Activated T-helper 2 cell treated with anti-CD3 and anti-CD28 coated beads, Interferon-gamma antibody, Interleukin-2, Interleukin-4, amounts not matched to agents 10 μg/mL and 5 μg/mL and 100 μg/mL, durations not matched to agents 14 hours and 24 hours and 36 hours (primary cell): ENCODE data around the gene OPCML. TPM values are rescaled to one million over a fixed set of nuclear protein-coding genes. Genes with fewer than 3 reads are reported as not detected.

Experiments used
- DNase-seq: peaks from one replicate; pipeline ENCODE4 v3.0.0; 2021; ENCODE audit warnings: low spot score
- H3K27ac Mint-ChIP-seq: one replicate; pipeline ENCODE4 v1.8.0; 2021; ENCODE audit warnings: mixed read lengths
- H3K27me3 Mint-ChIP-seq: one replicate; pipeline ENCODE4 v1.8.0; 2021; ENCODE audit warnings: low read depth, mixed read lengths
- H3K36me3 Mint-ChIP-seq: one replicate; pipeline ENCODE4 v1.8.0; 2021; ENCODE audit warnings: low read depth, mixed read lengths
- H3K4me1 Mint-ChIP-seq: one replicate; pipeline ENCODE4 v1.8.0; 2021; ENCODE audit warnings: low read depth, mixed read lengths
- H3K4me3 Mint-ChIP-seq: one replicate; pipeline ENCODE4 v1.8.0; 2021; ENCODE audit warnings: low read depth, mild to moderate bottlenecking, moderate library complexity, mixed read lengths
- H3K9me3 Mint-ChIP-seq: one replicate; pipeline ENCODE4 v1.8.0; 2021; ENCODE audit warnings: mixed read lengths
- intact Hi-C: fragments of 100-400 bp; cut with micrococcal nuclease; formaldehyde crosslinking; loops from one replicate; pipeline ENCODE4 v1.15.1; 2023
- total RNA-seq: library from RNA; stranded (reverse); gene quantifications from 2 replicates; pipeline ENCODE4 v1.2.3, GENCODE V29; 2022

Gene OPCML
- total RNA-seq, 1 donor from 2014 or later: not detected

- intact Hi-C loops: no loop called here
- no peak for DNase-seq
- no peaks in the 10 kb centered on the region for H3K4me1 Mint-ChIP-seq
- H3K4me3 Mint-ChIP-seq: no peak overlapping the region
- H3K9me3 Mint-ChIP-seq: no peaks in the 10 kb centered on the region
- H3K27me3 Mint-ChIP-seq: no peaks in the 10 kb centered on the region
- H3K36me3 Mint-ChIP-seq: no peaks in the 10 kb centered on the region
- H3K27ac Mint-ChIP-seq: no peak overlapping the region
Measured at GRCh38 chr11:132898021-132898420, 634.3 kb downstream of the OPCML start.

GRCh38 chr11:132895340-132895739 is 637.0 kb downstream of the OPCML start:
- Mint-ChIP-seq H3K4me3 (no peak overlapping the region), H3K9me3 (no peaks in the 10 kb centered on the region), H3K27ac (no peak overlapping the region), H3K4me1 (no peaks in the 10 kb centered on the region), H3K36me3 (no peaks in the 10 kb centered on the region), H3K27me3 (no peaks in the 10 kb centered on the region)
- DNase-seq: no peak
- intact Hi-C loops: no loop called here

GRCh38 chr11:132894606-132895005 is 637.7 kb downstream of the OPCML start:
- no peak for DNase-seq
- no peaks in the 10 kb centered on the region for H3K4me1 Mint-ChIP-seq
- H3K9me3 Mint-ChIP-seq: no peaks in the 10 kb centered on the region
- no peaks in the 10 kb centered on the region for H3K36me3 Mint-ChIP-seq
- H3K4me3 Mint-ChIP-seq: no peak overlapping the region
- H3K27ac Mint-ChIP-seq: no peak overlapping the region
- intact Hi-C loops: no loop called here
- no peaks in the 10 kb centered on the region for H3K27me3 Mint-ChIP-seq

- DNase-seq: no peak
- H3K9me3 Mint-ChIP-seq: no peaks in the 10 kb centered on the region
- no peaks in the 10 kb centered on the region for H3K36me3 Mint-ChIP-seq
- intact Hi-C loops: no loop called here
- no peak overlapping the region for H3K4me3 Mint-ChIP-seq
- no peaks in the 10 kb centered on the region for H3K27me3 Mint-ChIP-seq
- H3K27ac Mint-ChIP-seq: no peak overlapping the region
- no peaks in the 10 kb centered on the region for H3K4me1 Mint-ChIP-seq
Measured at GRCh38 chr11:132892876-132893275, 639.4 kb downstream of the OPCML start.

GRCh38 chr11:132888226-132888625 is 644.1 kb downstream of the OPCML start:
- H3K4me1 Mint-ChIP-seq: no peaks in the 10 kb centered on the region
- intact Hi-C loops: no loop called here
- no peak overlapping the region for H3K27ac Mint-ChIP-seq
- H3K27me3 Mint-ChIP-seq: no peaks in the 10 kb centered on the region
- no peak overlapping the region for H3K4me3 Mint-ChIP-seq
- no peak for DNase-seq
- no peaks in the 10 kb centered on the region for H3K9me3 Mint-ChIP-seq
- H3K36me3 Mint-ChIP-seq: no peaks in the 10 kb centered on the region

GRCh38 chr11:132886335-132886734 is 646.0 kb downstream of the OPCML start:
- Mint-ChIP-seq H3K4me3 (no peak overlapping the region), H3K4me1 (no peaks in the 10 kb centered on the region)

GRCh38 chr11:132883241-132883640 is 649.1 kb downstream of the OPCML start:
- intact Hi-C loops: no loop called here
- Mint-ChIP-seq H3K9me3 (peaks cover 6% of the 10 kb centered on the region), H3K4me1 (no peaks in the 10 kb centered on the region), H3K27ac (no peak overlapping the region), H3K36me3 (no peaks in the 10 kb centered on the region), H3K4me3 (no peak overlapping the region), H3K27me3 (no peaks in the 10 kb centered on the region)
- no peak for DNase-seq

More at GRCh38 chr11:132886335-132886734, 646.0 kb downstream of the OPCML start:
- H3K27me3 Mint-ChIP-seq: no peaks in the 10 kb centered on the region
- no peaks in the 10 kb centered on the region for H3K9me3 Mint-ChIP-seq
- intact Hi-C loops: no loop called here
- DNase-seq: no peak
- H3K36me3 Mint-ChIP-seq: no peaks in the 10 kb centered on the region
- H3K27ac Mint-ChIP-seq: no peak overlapping the region

- H3K4me1 Mint-ChIP-seq: no peaks in the 10 kb centered on the region
- peaks cover 6% of the 10 kb centered on the region for H3K9me3 Mint-ChIP-seq
- DNase-seq: no peak
- no peaks in the 10 kb centered on the region for H3K36me3 Mint-ChIP-seq
- no peaks in the 10 kb centered on the region for H3K27me3 Mint-ChIP-seq
- no peak overlapping the region for H3K4me3 Mint-ChIP-seq
- no peak overlapping the region for H3K27ac Mint-ChIP-seq
- intact Hi-C loops: no loop called here
Measured at GRCh38 chr11:132881622-132882021, 650.7 kb downstream of the OPCML start.

GRCh38 chr11:132878111-132878510 is 654.2 kb downstream of the OPCML start:
- no peak overlapping the region for H3K27ac Mint-ChIP-seq

GRCh38 chr11:132876705-132877104 is 655.6 kb downstream of the OPCML start:
- Mint-ChIP-seq H3K27ac (no peak overlapping the region), H3K27me3 (no peaks in the 10 kb centered on the region), H3K4me1 (no peaks in the 10 kb centered on the region), H3K36me3 (no peaks in the 10 kb centered on the region), H3K4me3 (no peak overlapping the region), H3K9me3 (peaks cover 6% of the 10 kb centered on the region)
- DNase-seq: no peak
- intact Hi-C loops: no loop called here

More at GRCh38 chr11:132878111-132878510, 654.2 kb downstream of the OPCML start:
- Mint-ChIP-seq H3K36me3 (no peaks in the 10 kb centered on the region), H3K4me3 (no peak overlapping the region), H3K27me3 (no peaks in the 10 kb centered on the region), H3K9me3 (peaks cover 6% of the 10 kb centered on the region), H3K4me1 (no peaks in the 10 kb centered on the region)
- intact Hi-C loops: no loop called here
- DNase-seq: no peak

- H3K36me3 Mint-ChIP-seq: no peaks in the 10 kb centered on the region
- no peaks in the 10 kb centered on the region for H3K4me1 Mint-ChIP-seq
- no peak for DNase-seq
- no peak overlapping the region for H3K4me3 Mint-ChIP-seq
- intact Hi-C loops: no loop called here
- H3K9me3 Mint-ChIP-seq: peaks cover 6% of the 10 kb centered on the region
- H3K27me3 Mint-ChIP-seq: no peaks in the 10 kb centered on the region
- H3K27ac Mint-ChIP-seq: no peak overlapping the region
Measured at GRCh38 chr11:132876239-132876638, 656.1 kb downstream of the OPCML start.

GRCh38 chr11:132874638-132875037 is 657.7 kb downstream of the OPCML start:
- H3K36me3 Mint-ChIP-seq: no peaks in the 10 kb centered on the region
- peaks cover 2% of the 10 kb centered on the region for H3K9me3 Mint-ChIP-seq
- H3K4me1 Mint-ChIP-seq: no peaks in the 10 kb centered on the region
- intact Hi-C loops: no loop called here
- no peaks in the 10 kb centered on the region for H3K27me3 Mint-ChIP-seq
- no peak overlapping the region for H3K27ac Mint-ChIP-seq
- no peak for DNase-seq
- H3K4me3 Mint-ChIP-seq: no peak overlapping the region

- no peaks in the 10 kb centered on the region for H3K36me3 Mint-ChIP-seq
- DNase-seq: no peak
- no peak overlapping the region for H3K27ac Mint-ChIP-seq
- no peaks in the 10 kb centered on the region for H3K4me1 Mint-ChIP-seq
- intact Hi-C loops: no loop called here
- H3K27me3 Mint-ChIP-seq: no peaks in the 10 kb centered on the region
- no peak overlapping the region for H3K4me3 Mint-ChIP-seq
- H3K9me3 Mint-ChIP-seq: no peaks in the 10 kb centered on the region
Measured at GRCh38 chr11:132873841-132874240, 658.5 kb downstream of the OPCML start.

GRCh38 chr11:132872211-132872610 is 660.1 kb downstream of the OPCML start:
- H3K9me3 Mint-ChIP-seq: no peaks in the 10 kb centered on the region
- H3K4me1 Mint-ChIP-seq: no peaks in the 10 kb centered on the region
- H3K4me3 Mint-ChIP-seq: no peak overlapping the region
- intact Hi-C loops: no loop called here
- no peaks in the 10 kb centered on the region for H3K36me3 Mint-ChIP-seq
- no peaks in the 10 kb centered on the region for H3K27me3 Mint-ChIP-seq
- no peak overlapping the region for H3K27ac Mint-ChIP-seq
- no peak for DNase-seq
